Measurements from ENCODE around the gene INPP5K.

INPP5K gene

DNA sequence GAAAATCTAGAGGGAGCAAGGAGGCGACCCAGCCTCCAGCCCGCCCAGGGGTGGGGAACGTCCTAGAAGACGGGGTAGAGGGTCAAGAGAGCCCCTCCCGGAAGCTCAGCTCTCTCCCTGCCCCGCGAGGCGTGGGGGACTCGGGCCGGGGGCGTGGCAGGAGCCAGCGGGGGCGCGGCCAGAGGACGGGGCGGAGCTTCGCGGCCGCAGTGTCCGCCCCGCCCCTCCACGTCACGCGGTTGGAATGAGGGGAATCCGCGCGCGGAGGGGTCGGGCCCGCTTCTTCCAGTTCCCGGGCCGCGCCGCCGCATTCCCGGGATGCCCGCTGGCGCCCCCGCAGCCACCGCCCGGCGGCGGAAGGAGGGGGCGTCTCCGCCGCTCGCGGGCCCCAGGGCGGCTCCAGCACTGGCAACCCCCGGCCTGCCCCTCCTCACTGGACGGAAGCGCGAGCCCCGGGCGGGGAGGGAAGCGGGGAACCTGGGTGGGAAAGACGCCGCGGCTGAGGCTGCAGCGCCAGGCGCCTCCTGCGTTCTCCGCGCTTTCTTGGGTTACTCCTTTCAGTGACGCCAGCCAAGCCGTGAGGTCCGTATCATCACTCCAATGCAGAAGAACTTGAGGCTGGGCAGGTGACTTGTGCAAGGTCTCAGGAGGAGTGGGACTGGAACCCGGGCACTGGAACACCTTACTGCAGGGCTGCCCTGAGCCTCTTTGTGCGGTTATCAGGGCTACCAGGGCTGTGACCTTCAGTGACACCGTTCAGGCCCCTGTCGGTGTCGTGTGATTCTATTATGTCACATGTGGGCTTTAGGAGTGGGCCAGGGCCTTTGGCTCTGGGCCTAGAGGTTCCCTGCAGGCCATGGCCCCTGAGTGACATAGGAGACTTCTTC, 28.2 kb downstream of the INPP5K start:
- TF ChIP-seq EZH2 (IDR thresholded peaks at IDR 0.05), result no peak
- no peak for TF ChIP-seq FOXP2 (optimal IDR thresholded peaks at IDR 0.05; ENCODE audit: control extremely low read depth, extremely low read length, insufficient read depth)
- TF ChIP-seq POLR2AphosphoS5 (IDR thresholded peaks at IDR 0.05; ENCODE audit: borderline replicate concordance, low read depth, low read length), result no peak; the same call in 1 of the 2 replicates
- Histone ChIP-seq H3K27ac (peak overlapping the region; percentile 94), H3K9ac (ENCODE audit: insufficient read length) (peak overlapping the region; percentile 68), H3K4me3 (peak overlapping the region; percentile 74), H3K36me3 (ENCODE audit: insufficient read depth, low read length) (peaks cover 7% of the 10 kb centered on the region; the same call in 1 of the 2 replicates), H3K9me3 (ENCODE audit: low read depth, low read length) (no peaks in the 10 kb centered on the region)
- DNase-seq (ENCODE audit: low read depth, low spot score), result no peak

DNA sequence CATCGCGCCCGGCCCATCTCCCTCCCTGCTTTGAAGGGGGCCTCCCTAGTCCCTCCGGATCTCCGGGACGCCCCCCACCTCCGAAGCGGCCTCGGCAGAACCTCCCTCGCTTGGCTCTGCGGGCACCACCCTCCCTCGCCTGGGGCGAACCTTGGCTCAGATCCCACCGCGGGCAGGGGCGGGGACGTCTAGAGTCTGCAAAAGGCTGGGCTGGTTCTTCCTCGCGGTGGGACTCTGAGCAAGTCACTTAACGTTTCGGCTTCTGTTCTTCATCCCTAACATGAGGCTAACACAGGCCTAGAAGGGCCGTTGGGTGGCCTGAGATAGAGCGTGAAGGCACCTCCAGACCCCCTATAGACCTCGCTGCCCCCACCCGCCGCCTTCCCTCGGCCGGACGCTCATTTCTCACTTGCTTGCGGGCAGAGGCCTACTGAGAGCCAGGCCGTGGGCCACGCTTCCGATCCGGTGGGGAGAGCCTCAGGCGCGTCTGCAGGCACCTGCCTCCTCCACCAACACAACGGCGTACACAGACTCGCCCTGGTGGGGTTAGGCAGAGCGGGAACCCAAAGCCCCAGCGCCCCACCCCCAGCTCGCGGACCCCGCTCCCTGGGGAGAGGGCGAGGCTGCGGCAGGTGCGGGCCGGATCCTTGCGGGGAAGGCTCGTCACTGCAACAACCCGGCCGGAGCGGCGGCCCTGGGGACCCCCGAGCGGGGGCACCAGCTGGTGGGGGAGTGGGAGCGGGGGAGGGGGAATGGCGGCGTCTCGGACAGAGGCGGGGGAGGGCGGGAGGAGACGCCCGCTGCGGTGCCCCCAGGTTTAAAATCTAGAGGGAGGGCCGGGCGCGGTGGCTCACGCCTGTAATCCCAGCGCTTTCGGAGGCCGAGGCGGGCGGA, 29.4 kb downstream of the INPP5K start:
- peak; percentile 20 for DNase-seq (ENCODE audit: low read depth, low spot score)
- peaks cover 15% of the 10 kb centered on the region; the same call in 1 of the 2 replicates for H3K36me3 ChIP-seq (ENCODE audit: insufficient read depth, low read length)
- no peaks in the 10 kb centered on the region for H3K9me3 ChIP-seq (ENCODE audit: low read depth, low read length)
- peak overlapping the region; percentile 94 for H3K27ac ChIP-seq
- H3K9ac ChIP-seq (ENCODE audit: insufficient read length), result peak overlapping the region; percentile 68
- H3K4me3 ChIP-seq, result peak overlapping the region; percentile 74
- peak; percentile 63 for TF ChIP-seq POLR2AphosphoS5 (IDR thresholded peaks at IDR 0.05; ENCODE audit: borderline replicate concordance, low read depth, low read length)
- no peak for TF ChIP-seq FOXP2 (optimal IDR thresholded peaks at IDR 0.05; ENCODE audit: control extremely low read depth, extremely low read length, insufficient read depth)

DNA sequence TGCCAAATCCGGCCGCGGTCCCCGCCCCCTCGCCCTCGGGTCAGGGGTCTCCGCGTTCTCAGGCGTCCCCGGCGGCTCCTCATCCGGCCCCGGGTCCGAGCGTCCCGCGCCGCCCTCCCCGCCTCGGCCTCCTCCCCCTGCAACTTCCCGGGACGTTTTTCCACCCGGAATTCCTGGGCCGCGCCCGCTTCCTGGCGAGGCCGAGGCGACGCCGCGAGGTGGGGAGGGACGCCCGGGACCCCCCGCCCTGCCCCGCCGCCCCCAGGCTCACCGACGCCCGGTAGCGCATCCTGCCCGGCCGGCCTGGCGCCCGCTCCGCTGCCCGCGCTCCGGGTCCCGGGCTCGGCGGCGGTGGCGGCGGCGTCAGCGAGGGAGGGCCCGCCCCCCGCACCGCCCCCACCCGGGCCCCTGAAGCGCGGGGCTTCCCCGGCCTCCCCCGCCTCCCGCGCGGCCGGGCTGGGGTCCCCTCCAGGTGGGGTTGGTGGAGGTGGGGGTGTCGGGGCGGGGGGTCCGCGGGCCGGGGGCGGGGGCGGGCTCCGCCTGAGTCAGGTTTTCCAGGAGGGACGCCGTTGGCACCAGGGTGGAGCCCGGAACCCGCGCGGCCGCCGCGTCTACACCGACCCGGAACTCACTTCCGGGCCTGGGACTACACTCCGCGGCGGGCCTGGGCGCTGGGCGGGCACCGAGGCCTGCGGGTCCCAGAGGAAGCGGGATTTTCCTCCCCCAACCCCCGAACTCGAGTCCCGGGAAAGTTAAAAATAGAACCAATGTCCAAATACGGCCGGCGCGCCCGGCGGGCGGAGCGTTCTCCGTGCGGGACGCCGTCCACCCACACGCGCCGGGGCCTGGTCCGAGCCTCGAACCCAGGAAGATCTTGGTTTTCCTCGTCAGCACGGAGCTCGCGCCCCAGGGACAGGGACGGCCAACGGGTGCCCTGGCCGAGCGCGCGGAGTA, 30.7 kb downstream of the INPP5K start:
- no peaks in the 10 kb centered on the region for H3K9me3 ChIP-seq (ENCODE audit: low read depth, low read length)
- H3K36me3 ChIP-seq (ENCODE audit: insufficient read depth, low read length), result peaks cover 25% of the 10 kb centered on the region; the same call in 1 of the 2 replicates
- peak overlapping the region; percentile 94 for H3K27ac ChIP-seq
- H3K9ac ChIP-seq (ENCODE audit: insufficient read length), result peak overlapping the region; percentile 80
- TF ChIP-seq FOXP2 (optimal IDR thresholded peaks at IDR 0.05; ENCODE audit: control extremely low read depth, extremely low read length, insufficient read depth) (no peak), POLR2AphosphoS5 (IDR thresholded peaks at IDR 0.05; ENCODE audit: borderline replicate concordance, low read depth, low read length) (no peak), EZH2 (IDR thresholded peaks at IDR 0.05) (no peak)
- peak overlapping the region; percentile 92 for H3K4me3 ChIP-seq
- DNase-seq (ENCODE audit: low read depth, low spot score), result no peak

DNA sequence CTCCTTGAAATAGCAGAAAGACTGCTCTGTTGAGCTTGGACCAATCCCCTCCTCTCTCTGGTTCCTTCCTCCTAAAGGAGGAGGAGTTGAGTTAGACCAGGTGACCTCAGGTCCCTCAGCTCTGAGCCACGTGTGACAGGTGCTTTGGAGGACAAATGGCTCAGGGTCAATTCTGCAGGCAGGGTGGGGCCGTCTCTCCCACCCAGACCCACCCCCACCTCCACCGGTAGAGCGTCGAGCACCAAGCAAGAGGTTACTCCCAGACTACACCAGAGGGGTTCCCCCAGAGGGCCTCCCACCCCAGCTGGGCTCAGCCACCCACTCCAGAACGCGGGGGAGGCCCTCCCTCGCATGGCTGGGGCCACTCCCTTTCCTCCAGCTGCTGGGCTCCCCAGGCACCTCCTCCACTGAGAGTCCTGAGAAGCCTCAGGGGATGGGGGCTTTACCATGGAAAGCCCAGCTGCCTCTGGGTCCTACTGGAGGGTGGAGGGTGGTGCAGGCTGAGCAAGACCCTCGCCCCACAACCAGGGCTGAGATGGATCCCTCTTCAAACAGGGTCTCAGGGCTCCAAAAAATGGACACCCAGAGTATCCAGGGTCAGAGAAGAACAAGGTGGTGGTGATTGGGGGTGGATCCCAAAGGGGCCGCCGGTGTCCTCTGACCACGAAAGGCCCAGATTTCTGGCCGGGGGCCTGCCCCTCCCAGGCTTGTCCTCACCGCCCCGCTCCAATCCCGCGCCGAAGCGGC, 31.6 kb downstream of the INPP5K start:
- Histone ChIP-seq H3K4me3 (peak overlapping the region; percentile 92), H3K36me3 (ENCODE audit: insufficient read depth, low read length) (peaks cover 29% of the 10 kb centered on the region; the same call in 1 of the 2 replicates), H3K27ac (peak overlapping the region; percentile 68), H3K9me3 (ENCODE audit: low read depth, low read length) (no peaks in the 10 kb centered on the region), H3K9ac (ENCODE audit: insufficient read length) (peak overlapping the region; percentile 80)
- TF ChIP-seq EZH2 (IDR thresholded peaks at IDR 0.05) (no peak), POLR2AphosphoS5 (IDR thresholded peaks at IDR 0.05; ENCODE audit: borderline replicate concordance, low read depth, low read length) (no peak), FOXP2 (optimal IDR thresholded peaks at IDR 0.05; ENCODE audit: control extremely low read depth, extremely low read length, insufficient read depth) (no peak)
- no peak for DNase-seq (ENCODE audit: low read depth, low spot score)

DNA sequence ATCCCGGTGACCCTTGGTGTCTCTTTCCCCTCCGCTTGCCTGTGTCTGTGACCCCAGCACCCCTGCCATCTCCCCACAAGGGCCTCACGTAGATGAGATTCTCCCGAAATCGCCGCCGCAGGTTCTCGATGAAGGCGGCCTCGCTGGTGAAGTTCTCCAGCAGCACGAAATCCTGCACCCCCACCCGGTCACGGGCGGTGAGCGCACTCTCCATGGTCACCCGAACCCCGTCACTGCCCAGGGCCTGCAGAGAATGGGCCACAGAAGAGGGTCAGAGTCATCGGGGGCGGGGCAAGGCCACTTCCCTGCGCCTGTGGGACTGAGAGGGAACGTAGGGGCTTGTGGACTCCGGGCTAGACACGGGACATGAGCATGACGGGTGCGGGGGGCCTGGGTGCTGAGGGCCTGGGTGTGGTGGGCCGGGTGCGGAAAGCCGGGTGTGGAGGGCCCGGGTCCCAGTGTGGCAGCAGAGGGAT, 32.3 kb downstream of the INPP5K start:
- Histone ChIP-seq H3K4me3 (0 out of 2 replicates have a peak overlapping the region, but pooled peaks have one; percentile 51), H3K9me3 (ENCODE audit: low read depth, low read length) (no peaks in the 10 kb centered on the region), H3K36me3 (ENCODE audit: insufficient read depth, low read length) (peaks cover 32% of the 10 kb centered on the region; the same call in 1 of the 2 replicates), H3K27ac (0 out of 2 replicates have a peak overlapping the region, but pooled peaks have one; percentile 25), H3K9ac (ENCODE audit: insufficient read length) (no peak overlapping the region)
- DNase-seq (ENCODE audit: low read depth, low spot score), result no peak
- no peak for TF ChIP-seq EZH2 (IDR thresholded peaks at IDR 0.05)
- TF ChIP-seq POLR2AphosphoS5 (IDR thresholded peaks at IDR 0.05; ENCODE audit: borderline replicate concordance, low read depth, low read length), result no peak
- no peak for TF ChIP-seq FOXP2 (optimal IDR thresholded peaks at IDR 0.05; ENCODE audit: control extremely low read depth, extremely low read length, insufficient read depth)

DNA sequence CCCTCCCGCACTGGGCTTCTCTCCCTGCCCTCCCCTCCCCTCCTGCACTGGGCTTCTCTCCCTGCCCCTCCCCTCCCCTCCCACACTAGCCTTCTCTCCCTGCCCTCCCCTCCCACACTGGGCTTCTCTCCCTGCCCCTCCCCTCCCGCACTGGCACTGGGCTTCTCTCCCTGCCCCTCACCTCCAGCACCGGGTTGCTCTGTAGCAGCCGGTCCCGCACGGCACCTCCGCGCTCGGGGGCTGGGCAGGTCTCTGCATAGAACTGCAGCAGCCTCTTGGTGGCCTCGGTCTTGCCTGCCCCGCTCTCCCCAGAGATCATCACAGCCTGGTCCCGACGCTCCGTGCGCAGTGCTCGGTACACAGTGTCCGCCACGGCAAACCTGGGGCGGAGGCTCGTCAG, 33.7 kb downstream of the INPP5K start:
- no peak overlapping the region for H3K4me3 ChIP-seq
- TF ChIP-seq POLR2AphosphoS5 (IDR thresholded peaks at IDR 0.05; ENCODE audit: borderline replicate concordance, low read depth, low read length) (no peak), EZH2 (IDR thresholded peaks at IDR 0.05) (no peak), FOXP2 (optimal IDR thresholded peaks at IDR 0.05; ENCODE audit: control extremely low read depth, extremely low read length, insufficient read depth) (no peak)
- no peaks in the 10 kb centered on the region for H3K9me3 ChIP-seq (ENCODE audit: low read depth, low read length)
- H3K9ac ChIP-seq (ENCODE audit: insufficient read length), result no peak overlapping the region
- H3K36me3 ChIP-seq (ENCODE audit: insufficient read depth, low read length), result peaks cover 42% of the 10 kb centered on the region; the same call in 1 of the 2 replicates
- H3K27ac ChIP-seq, result no peak overlapping the region
- no peak for DNase-seq (ENCODE audit: low read depth, low spot score)

Measured in SK-N-MC (cell line).